GM21526 (cell line): ENCODE data around the gene NDEL1.

Experiments
- ATAC-seq: cut with Tn5 transposase; IDR thresholded peaks from one replicate; pipeline ENCODE4 v1.9.1; 2021; ENCODE audit warnings: moderate library complexity; ENCODE audit not compliant: unreplicated experiment, low FRiP score

Gene NDEL1

GRCh38 chr17:8451933-8452614 is 16.4 kb downstream of the NDEL1 start:
- ATAC-seq: no peak

- no peak for ATAC-seq
Measured at GRCh38 chr17:8453326-8453725, 17.6 kb downstream of the NDEL1 start.

GRCh38 chr17:8455665-8456209 is 20.1 kb downstream of the NDEL1 start:
- ATAC-seq: no peak

GRCh38 chr17:8458128-8458527 is 22.4 kb downstream of the NDEL1 start:
- no peak for ATAC-seq

GRCh38 chr17:8459107-8459506 is 23.4 kb downstream of the NDEL1 start:
- no peak for ATAC-seq

GRCh38 chr17:8459831-8460230 is 24.1 kb downstream of the NDEL1 start:
- ATAC-seq: no peak

GRCh38 chr17:8462564-8462963 is 26.9 kb downstream of the NDEL1 start:
- ATAC-seq: no peak

GRCh38 chr17:8463099-8463498 is 27.4 kb downstream of the NDEL1 start:
- no peak for ATAC-seq

- no peak for ATAC-seq
Measured at GRCh38 chr17:8464941-8465340, 29.3 kb downstream of the NDEL1 start.

GRCh38 chr17:8465356-8465755 is 29.7 kb downstream of the NDEL1 start:
- no peak for ATAC-seq

- ATAC-seq: no peak
Measured at GRCh38 chr17:8465759-8466158, 30.1 kb downstream of the NDEL1 start.

- ATAC-seq: no peak
Measured at GRCh38 chr17:8466456-8466855, 30.8 kb downstream of the NDEL1 start.

GRCh38 chr17:8466873-8467272 is 31.2 kb downstream of the NDEL1 start:
- ATAC-seq: no peak

GRCh38 chr17:8467527-8467926 is 31.8 kb downstream of the NDEL1 start:
- no peak for ATAC-seq

GRCh38 chr17:8468127-8468526 is 32.4 kb downstream of the NDEL1 start:
- ATAC-seq: no peak

- ATAC-seq: no peak
Measured at GRCh38 chr17:8468980-8469379, 33.3 kb downstream of the NDEL1 start.

GRCh38 chr17:8469964-8470363 is 34.3 kb downstream of the NDEL1 start:
- no peak for ATAC-seq

- no peak for ATAC-seq
Measured at GRCh38 chr17:8470447-8471047, 34.9 kb downstream of the NDEL1 start.

GRCh38 chr17:8472663-8473062 is 37.0 kb downstream of the NDEL1 start:
- no peak for ATAC-seq

- ATAC-seq: no peak
Measured at GRCh38 chr17:8473451-8474192, 37.9 kb downstream of the NDEL1 start.

- ATAC-seq: no peak
Measured at GRCh38 chr17:8474826-8475225, 39.1 kb downstream of the NDEL1 start.

- no peak for ATAC-seq
Measured at GRCh38 chr17:8475227-8475626, 39.5 kb downstream of the NDEL1 start.
